ENCODE measurements around the gene PCDHGB3. TPM values are rescaled to one million over a fixed set of nuclear protein-coding genes. Genes with fewer than 3 reads are reported as not detected.
"Not testable (repeated sequence)": the region's sequence is repeated elsewhere in the genome, so short reads cannot be mapped to it uniquely, and the experiment has no call there.

PCDHGB3 gene
- total RNA-seq, 1 donor from 2014 or later: 7.2 TPM

DNA sequence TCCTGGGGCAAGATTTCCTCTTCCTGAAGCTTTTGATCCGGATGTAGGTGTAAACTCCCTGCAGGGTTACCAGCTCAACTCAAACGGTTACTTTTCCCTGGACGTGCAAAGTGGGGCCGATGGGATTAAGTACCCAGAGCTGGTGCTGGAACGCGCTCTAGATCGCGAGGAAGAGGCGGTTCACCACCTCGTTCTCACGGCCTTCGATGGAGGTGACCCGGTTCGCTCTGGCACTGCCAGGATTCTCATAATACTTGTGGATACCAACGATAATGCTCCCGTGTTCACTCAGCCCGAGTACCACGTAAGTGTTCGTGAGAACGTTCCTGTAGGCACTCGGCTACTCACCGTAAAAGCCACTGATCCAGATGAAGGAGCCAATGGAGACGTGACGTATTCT is 14.4 kb upstream of the PCDHGB3 start:
- intact Hi-C loops (cut with micrococcal nuclease): no loop called here
- DNase-seq (no peak), ATAC-seq (no peak)

DNA sequence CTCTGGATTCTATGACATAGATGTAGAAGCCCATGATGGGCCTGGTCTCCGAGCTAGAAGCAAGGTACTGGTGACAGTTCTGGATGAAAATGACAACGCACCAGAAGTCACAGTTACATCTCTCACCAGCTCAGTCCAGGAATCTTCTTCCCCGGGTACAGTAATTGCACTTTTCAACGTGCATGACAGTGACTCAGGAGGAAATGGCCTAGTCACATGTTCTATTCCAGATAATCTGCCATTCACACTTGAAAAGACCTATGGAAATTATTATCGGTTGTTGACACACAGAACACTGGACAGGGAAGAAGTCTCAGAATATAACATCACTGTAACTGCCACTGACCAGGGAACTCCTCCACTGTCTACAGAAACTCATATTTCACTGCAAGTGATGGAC is 13.9 kb upstream of the PCDHGB3 start:
- ATAC-seq: no peak
- no peak for DNase-seq
- intact Hi-C loops (cut with micrococcal nuclease): no loop called here

DNA sequence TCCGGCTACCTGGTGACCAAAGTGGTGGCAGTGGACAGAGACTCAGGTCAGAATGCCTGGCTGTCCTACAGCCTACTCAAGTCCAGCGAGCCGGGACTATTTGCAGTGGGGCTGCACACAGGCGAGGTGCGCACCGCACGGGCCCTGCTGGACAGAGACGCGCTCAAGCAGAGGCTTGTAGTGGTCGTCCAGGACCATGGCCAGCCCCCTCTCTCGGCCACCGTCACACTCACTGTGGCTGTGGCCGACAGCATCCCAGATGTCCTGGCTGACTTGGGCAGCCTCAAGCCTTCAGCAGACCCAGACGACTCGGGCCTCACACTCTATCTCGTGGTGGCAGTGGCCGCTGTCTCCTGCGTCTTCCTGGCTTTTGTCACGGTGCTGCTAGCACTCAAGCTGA is 13.1 kb upstream of the PCDHGB3 start:
- DNase-seq (no peak), ATAC-seq (peak; percentile 24)
- intact Hi-C loops (cut with micrococcal nuclease): no loop called here

DNA sequence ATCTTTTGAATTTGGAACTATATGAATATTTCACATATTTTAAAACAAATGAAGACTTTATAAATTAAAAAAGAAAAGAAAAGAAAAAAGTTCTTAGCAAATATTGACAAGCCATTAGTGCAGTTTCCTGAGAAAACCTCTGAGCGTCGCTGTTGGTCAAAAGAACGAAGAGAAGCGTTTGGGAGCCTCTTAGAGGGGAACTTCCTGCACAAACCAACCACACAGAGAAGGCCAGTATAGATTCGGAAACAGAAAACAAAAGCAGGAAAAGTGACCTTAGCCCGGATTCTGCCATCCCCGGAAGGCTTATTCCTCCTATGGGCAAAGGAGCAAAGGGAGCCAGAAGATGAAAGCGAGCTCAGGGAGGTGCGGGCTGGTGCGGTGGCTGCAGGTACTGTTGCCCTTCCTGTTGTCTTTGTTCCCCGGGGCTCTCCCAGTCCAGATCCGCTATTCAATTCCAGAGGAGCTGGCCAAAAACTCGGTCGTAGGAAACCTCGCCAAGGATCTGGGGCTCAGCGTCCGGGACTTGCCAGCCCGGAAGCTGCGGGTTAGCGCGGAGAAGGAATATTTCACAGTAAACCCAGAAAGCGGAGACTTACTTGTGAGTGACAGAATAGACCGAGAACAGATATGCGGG is 10.1 kb upstream of the PCDHGB3 start, which contains the start of gene PCDHGB2:
PCDHGB2 (plus strand) TSS at position 205 of the 637 bp plus-strand sequence; CDS start at position 347, 142 bp downstream.
- ATAC-seq (peak; percentile 45), DNase-seq (no peak)
- intact Hi-C loops (cut with micrococcal nuclease): no loop called here

DNA sequence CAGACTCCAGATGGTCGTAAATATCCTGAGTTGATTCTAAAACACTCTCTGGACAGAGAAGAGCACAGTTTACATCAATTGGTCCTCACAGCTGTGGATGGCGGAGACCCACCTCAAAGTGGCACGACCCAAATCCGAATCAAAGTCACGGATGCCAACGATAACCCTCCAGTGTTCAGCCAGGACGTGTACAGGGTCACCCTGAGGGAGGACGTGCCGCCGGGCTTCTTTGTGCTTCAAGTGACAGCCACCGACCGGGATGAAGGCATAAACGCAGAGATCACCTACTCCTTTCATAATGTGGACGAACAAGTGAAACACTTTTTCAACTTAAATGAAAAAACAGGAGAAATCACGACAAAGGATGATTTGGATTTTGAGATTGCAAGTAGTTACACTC is 9.4 kb upstream of the PCDHGB3 start:
- DNase-seq: no peak
- no peak for ATAC-seq
- intact Hi-C loops (cut with micrococcal nuclease): no loop called here

DNA sequence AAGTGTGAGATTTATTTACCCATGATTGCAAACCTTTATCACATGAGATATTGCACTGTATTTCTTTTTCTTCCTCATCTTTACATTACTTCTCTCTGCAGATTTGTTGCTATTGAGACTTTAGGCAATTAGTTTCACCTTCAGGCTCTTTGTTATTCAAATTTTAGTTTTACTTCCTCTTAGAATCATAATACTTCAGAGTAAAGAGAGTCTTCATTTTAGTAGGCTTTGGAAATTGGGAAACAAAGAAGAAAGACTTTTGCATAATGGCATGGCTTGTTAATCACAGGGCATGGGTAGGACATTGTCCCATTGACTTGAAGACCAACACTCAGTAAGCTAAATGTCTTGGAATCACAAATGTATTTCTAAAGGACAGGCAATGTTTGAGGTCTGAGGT is 7.3 kb upstream of the PCDHGB3 start:
- intact Hi-C loops (cut with micrococcal nuclease): no loop called here
- ATAC-seq: no peak
- DNase-seq: no peak

DNA sequence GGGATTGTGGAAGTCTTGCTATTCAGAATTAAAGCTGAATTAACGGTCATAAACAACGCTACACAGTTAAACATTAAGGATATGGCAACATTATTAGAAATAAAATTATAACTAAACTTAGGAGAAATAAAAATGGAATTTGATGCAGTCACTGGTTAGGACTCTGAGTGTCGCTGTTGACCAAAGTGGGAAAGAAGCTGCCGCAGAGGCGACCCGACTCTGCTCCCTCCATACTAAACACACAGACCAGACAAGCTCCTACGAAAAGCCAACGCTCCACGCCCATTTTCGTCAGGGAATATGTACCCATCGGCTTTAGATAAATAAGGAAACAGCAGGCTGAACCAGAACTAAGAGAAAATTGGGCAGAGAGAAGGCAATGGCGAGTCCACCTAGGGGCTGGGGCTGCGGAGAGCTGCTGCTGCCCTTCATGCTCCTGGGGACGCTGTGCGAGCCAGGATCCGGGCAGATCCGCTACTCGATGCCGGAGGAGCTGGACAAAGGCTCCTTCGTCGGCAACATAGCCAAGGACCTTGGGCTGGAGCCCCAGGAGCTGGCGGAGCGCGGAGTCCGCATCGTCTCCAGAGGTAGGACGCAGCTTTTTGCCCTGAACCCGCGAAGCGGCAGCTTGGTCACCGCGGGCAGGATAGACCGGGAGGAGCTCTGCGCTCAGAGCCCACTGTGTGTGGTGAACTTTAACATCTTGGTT is 5.9 kb upstream of the PCDHGB3 start, which contains the start of gene PCDHGA5:
PCDHGA5 (plus strand) TSS at position 211 of the 709 bp plus-strand sequence; CDS start at position 380, 169 bp downstream.
- peak; percentile 35 for DNase-seq
- peak; percentile 78 for ATAC-seq
- intact Hi-C loops (cut with micrococcal nuclease): no loop called here

DNA sequence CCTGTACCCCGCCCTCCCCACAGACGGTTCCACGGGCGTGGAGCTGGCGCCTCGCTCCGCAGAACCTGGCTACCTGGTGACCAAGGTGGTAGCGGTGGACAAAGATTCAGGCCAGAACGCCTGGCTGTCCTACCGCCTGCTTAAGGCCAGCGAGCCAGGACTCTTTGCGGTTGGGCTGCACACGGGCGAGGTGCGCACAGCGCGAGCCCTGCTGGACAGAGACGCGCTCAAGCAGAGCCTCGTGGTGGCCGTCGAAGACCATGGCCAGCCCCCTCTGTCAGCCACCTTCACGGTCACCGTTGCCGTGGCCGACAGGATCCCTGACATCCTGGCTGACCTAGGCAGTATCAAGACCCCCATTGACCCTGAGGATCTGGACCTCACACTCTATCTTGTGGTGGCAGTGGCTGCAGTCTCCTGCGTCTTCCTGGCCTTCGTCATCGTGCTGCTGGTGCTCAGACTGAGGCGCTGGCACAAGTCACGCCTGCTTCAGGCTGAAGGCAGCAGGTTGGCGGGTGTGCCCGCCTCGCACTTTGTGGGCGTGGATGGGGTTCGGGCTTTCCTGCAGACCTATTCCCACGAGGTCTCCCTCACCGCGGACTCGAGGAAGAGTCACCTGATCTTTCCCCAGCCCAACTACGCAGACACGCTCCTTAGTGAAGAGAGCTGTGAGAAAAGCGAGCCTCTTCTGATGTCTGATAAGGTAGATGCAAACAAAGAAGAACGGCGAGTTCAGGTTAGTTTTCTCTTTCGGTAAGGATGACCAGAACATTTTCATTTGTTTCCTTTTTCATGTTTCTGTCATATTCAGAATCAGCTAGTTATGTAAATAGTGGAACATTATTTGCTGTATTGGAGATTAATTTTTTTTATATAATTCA is 3.8 kb upstream of the PCDHGB3 start:
- ATAC-seq (no peak), DNase-seq (no peak)
- intact Hi-C loops (cut with micrococcal nuclease): no loop called here

DNA sequence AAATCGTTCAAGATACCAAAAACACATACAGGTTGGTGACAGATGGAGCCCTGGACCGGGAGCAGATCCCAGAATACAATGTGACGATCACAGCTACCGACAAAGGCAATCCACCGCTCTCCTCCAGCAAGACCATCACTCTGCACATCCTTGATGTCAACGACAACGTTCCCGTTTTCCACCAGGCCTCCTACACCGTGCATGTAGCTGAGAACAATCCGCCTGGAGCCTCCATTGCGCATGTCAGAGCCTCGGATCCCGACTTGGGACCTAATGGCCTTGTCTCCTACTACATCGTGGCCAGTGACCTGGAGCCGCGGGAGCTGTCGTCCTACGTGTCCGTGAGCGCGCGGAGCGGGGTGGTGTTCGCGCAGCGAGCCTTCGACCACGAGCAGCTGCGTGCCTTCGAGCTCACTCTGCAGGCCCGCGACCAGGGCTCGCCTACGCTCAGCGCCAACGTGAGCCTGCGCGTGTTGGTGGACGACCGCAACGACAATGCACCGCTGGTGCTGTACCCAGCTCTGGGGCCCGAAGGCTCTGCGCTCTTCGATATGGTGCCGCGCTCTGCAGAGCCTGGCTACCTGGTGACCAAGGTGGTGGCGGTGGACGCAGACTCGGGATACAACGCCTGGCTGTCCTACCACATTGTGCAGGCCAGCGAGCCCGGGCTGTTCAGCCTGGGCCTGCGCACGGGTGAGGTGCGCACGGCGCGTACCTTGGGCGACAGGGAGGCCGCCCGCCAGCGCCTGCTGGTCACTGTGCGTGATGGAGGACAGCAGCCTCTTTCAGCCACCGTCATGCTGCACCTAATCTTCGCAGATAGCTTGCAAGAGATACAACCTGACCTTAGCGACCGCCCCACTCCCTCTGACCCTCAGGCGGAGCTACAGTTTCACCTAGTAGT is 1.8 kb downstream of the PCDHGB3 start:
- no peak for DNase-seq
- peak; percentile 51 for ATAC-seq
- intact Hi-C loops (cut with micrococcal nuclease): no loop called here

DNA sequence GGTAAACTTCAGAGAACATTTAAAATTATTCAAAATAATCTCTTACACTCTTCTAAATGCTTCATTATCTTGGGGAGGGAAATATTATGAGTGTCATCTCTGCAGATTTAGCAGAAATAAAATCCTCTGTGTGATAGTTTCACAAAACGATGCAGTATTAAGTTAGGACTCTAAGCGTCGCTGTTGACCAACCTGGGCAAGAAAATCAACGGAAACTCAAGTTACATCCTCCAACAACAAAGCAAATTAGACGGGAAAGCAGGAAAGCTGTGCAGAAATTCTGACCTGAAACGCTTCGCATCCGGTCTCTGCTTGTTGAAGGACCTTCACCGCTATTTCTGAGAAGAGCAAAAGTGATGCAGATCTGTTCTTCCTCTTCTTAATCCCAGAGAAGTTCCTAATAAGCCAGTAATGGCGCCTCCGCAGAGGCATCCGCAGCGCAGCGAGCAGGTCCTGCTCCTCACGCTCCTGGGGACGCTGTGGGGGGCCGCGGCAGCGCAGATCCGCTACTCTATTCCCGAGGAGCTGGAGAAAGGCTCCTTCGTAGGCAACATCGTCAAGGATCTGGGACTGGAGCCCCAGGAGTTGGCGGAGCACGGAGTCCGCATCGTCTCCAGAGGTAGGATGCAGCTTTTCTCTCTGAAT is 3.8 kb downstream of the PCDHGB3 start, which contains the start of gene PCDHGA6:
PCDHGA6 (plus strand) TSS at position 219 of the 645 bp plus-strand sequence; CDS start at position 412, 193 bp downstream.
- ATAC-seq (no peak), DNase-seq (no peak)
- intact Hi-C loops (cut with micrococcal nuclease): no loop called here

DNA sequence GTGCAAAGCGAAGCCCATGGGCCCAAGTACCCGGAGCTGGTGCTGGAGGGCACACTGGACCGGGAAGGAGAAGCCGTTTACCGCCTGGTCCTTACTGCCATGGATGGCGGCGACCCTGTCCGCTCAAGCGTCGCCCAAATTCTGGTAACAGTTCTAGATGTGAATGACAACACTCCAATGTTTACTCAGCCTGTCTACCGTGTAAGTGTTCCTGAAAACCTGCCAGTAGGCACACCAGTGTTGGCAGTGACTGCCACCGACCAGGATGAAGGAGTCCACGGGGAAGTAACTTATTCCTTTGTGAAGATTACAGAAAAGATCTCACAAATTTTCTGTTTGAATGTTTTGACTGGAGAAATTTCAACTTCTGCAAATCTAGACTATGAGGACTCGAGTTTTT is 4.6 kb downstream of the PCDHGB3 start:
- DNase-seq (peak; percentile 35), ATAC-seq (peak; percentile 62)
- intact Hi-C loops (cut with micrococcal nuclease): no loop called here

DNA sequence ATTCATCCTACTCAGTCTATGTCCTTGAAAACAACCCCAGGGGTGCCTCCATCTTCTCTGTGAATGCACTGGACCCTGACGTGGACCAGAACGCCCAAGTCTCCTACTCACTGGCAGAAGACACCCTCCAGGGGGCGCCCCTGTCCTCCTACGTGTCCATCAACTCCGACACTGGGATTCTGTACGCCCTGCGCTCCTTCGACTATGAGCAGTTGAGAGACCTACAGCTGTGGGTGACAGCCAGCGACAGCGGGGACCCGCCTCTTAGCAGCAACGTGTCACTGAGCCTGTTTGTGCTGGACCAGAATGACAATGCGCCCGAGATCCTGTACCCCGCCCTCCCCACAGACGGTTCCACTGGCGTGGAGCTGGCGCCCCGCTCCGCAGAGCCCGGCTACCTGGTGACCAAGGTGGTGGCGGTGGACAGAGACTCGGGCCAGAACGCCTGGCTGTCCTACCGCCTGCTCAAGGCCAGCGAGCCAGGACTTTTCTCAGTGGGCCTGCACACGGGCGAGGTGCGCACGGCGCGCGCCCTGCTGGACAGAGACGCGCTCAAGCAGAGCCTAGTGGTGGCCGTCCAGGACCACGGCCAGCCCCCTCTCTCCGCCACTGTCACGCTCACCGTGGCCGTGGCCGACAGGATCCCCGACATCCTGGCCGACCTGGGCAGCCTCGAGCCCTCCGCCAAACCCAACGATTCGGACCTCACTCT is 5.6 kb downstream of the PCDHGB3 start:
- DNase-seq; ATAC-seq; intact Hi-C loops (cut with micrococcal nuclease): not testable (repeated sequence)

DNA sequence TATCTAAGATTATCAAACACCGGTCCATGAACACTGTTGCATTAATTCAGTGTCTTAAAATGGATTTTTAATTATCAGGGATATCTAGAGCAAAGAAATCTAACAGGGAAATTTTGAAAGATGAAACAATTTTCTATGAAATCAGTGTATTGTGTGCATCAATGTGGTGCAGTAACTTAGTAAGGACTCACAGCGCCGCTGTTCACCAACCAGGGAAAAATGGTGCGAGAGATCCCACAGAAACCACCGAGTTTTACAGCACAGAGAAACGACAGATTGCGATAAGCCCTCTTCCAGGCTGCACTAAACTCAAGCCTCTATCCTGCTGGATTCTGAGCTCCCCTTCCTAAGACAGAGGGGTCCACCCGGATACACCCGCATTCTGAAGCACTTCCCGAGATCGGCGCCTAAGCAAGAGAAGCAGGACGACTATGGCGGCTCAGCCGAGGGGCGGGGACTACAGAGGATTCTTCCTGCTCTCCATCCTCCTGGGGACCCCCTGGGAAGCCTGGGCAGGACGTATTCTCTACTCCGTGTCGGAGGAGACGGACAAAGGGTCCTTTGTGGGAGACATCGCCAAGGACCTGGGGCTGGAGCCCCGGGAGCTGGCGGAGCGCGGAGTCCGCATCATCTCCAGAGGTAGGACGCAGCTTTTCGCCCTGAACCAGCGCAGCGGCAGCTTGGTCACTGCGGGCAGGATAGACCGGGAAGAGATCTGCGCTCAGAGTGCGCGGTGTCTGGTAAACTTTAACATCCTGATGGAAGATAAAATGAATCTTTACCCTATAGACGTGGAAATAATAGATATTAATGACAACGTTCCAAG is 12.6 kb downstream of the PCDHGB3 start, which contains the start of gene PCDHGA7:
PCDHGA7 (plus strand) TSS at position 274 of the 826 bp plus-strand sequence; CDS start at position 432, 158 bp downstream.
- intact Hi-C loops (cut with micrococcal nuclease): no loop called here
- ATAC-seq: peak; percentile 39
- DNase-seq: no peak

DNA sequence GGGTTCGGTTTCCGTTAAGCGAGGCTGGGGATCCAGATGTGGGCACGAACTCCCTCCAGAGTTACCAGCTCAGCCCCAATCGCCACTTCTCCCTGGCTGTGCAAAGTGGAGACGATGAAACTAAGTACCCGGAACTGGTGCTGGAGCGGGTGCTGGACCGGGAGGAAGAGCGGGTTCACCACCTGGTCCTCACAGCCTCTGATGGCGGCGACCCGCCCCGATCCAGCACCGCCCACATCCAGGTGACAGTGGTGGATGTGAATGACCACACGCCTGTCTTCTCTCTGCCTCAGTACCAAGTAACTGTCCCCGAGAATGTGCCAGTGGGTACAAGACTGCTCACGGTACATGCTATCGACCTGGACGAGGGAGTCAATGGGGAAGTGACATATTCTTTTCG is 13.3 kb downstream of the PCDHGB3 start:
- no peak for DNase-seq
- intact Hi-C loops (cut with micrococcal nuclease): no loop called here

DNA sequence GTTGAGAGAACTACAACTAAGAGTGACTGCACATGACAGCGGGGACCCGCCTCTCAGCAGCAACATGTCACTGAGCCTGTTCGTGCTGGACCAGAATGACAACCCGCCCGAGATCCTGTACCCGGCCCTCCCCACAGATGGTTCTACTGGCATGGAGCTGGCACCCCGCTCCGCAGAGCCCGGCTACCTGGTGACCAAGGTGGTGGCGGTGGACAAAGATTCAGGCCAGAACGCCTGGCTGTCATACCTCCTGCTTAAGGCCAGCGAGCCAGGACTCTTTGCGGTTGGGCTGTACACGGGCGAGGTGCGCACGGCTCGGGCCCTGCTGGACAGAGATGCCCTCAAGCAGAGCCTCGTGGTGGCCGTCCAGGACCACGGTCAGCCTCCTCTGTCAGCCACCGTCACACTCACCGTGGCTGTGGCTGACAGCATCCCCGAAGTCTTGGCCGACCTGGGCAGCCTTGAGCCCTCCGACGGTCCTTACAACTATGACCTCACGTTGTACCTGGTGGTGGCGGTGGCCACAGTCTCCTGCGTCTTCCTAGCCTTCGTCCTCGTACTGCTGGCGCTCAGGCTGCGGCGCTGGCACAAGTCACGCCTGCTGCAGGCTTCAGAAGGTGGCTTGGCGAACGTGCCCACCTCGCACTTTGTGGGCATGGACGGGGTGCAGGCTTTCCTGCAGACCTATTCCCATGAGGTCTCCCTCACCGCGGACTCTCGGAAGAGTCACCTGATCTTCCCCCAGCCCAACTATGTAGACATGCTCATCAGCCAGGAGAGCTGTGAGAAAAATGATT is 14.6 kb downstream of the PCDHGB3 start:
- intact Hi-C loops (cut with micrococcal nuclease): no loop called here
- DNase-seq: no peak
- ATAC-seq: no peak

More for the DNA sequence above, 13.3 kb downstream of the PCDHGB3 start:
- ATAC-seq: no peak
